ENCODE results near the gene BRD7. TPM values are rescaled to one million over a fixed set of nuclear protein-coding genes. Genes with fewer than 3 reads are reported as not detected.
A peak's percentile ranks its signal among the peaks of the same experiment; 100 is the strongest.

The BRD7 gene
- total RNA-seq, 4 donors from 2014 or later = 38.3 to 55.9 (median 48.8) TPM

GRCh38 chr16:50297301-50298074 is 71.3 kb downstream of the BRD7 start:
- H3K36me3 ChIP-seq = no peaks in the 10 kb centered on the region
- DNase-seq = peak in 1 of 2 donors; percentile 11
- intact Hi-C loops (cut with DNase I; ENCODE audit: low total_unique reads) (no loop called here), in situ Hi-C loops (cut with MboI; ENCODE audit: low sequenced_read_pairs in 4 of 4) (no loop called here)
- no peaks in the 10 kb centered on the region for H3K9me3 ChIP-seq
- H3K27ac ChIP-seq = no peak overlapping the region
- H3K4me1 ChIP-seq = no peaks in the 10 kb centered on the region
- TF ChIP-seq CTCF (IDR thresholded peaks at IDR 0.05 in 4 of 5, conservative IDR thresholded peaks at IDR 0.05 in 1 of 5) = no peak
- TF ChIP-seq POLR2A (IDR thresholded peaks at IDR 0.05) = no peak
- no peak overlapping the region for H3K4me3 ChIP-seq
- ATAC-seq = no peak
- no peaks in the 10 kb centered on the region for H3K27me3 ChIP-seq

- no peak for ATAC-seq
- TF ChIP-seq POLR2A (IDR thresholded peaks at IDR 0.05) (no peak), CTCF (IDR thresholded peaks at IDR 0.05 in 4 of 5, conservative IDR thresholded peaks at IDR 0.05 in 1 of 5) (no peak)
- Histone ChIP-seq H3K36me3 (no peaks in the 10 kb centered on the region), H3K9me3 (no peaks in the 10 kb centered on the region), H3K27me3 (no peaks in the 10 kb centered on the region), H3K4me3 (no peak overlapping the region), H3K4me1 (no peaks in the 10 kb centered on the region), H3K27ac (no peak overlapping the region)
- no peak for DNase-seq
- in situ Hi-C loops (cut with MboI; ENCODE audit: low sequenced_read_pairs in 4 of 4) = no loop called here
- intact Hi-C loops (cut with DNase I; ENCODE audit: low total_unique reads) = no loop called here
Observed at GRCh38 chr16:50296807-50297206, 72.0 kb downstream of the BRD7 start.

GRCh38 chr16:50295541-50296132 is 73.2 kb downstream of the BRD7 start:
- Histone ChIP-seq H3K4me1 (no peaks in the 10 kb centered on the region), H3K9me3 (no peaks in the 10 kb centered on the region), H3K27me3 (no peaks in the 10 kb centered on the region), H3K36me3 (no peaks in the 10 kb centered on the region), H3K4me3 (no peak overlapping the region), H3K27ac (no peak overlapping the region)
- in situ Hi-C loops (cut with MboI; ENCODE audit: low sequenced_read_pairs in 4 of 4) (no loop called here), intact Hi-C loops (cut with DNase I; ENCODE audit: low total_unique reads) (no loop called here)
- no peak for ATAC-seq
- TF ChIP-seq CTCF (IDR thresholded peaks at IDR 0.05 in 4 of 5, conservative IDR thresholded peaks at IDR 0.05 in 1 of 5) (no peak), POLR2A (IDR thresholded peaks at IDR 0.05) (no peak)
- DNase-seq = no peak

- in situ Hi-C loops (cut with MboI; ENCODE audit: low sequenced_read_pairs in 4 of 4) = no loop called here
- Histone ChIP-seq H3K4me3 (no peak overlapping the region), H3K9me3 (no peaks in the 10 kb centered on the region), H3K36me3 (no peaks in the 10 kb centered on the region), H3K27me3 (no peaks in the 10 kb centered on the region), H3K27ac (no peak overlapping the region), H3K4me1 (no peaks in the 10 kb centered on the region)
- no peak for DNase-seq
- ATAC-seq = no peak
- intact Hi-C loops (cut with DNase I; ENCODE audit: low total_unique reads) = no loop called here
- no peak for TF ChIP-seq CTCF (IDR thresholded peaks at IDR 0.05 in 4 of 5, conservative IDR thresholded peaks at IDR 0.05 in 1 of 5)
- TF ChIP-seq POLR2A (IDR thresholded peaks at IDR 0.05) = no peak
Observed at GRCh38 chr16:50294955-50295354, 73.8 kb downstream of the BRD7 start.

Measured in gastrocnemius medialis (tissue), 4 donors.